CD4-positive, CD25-positive, alpha-beta regulatory T cell (primary cell): ENCODE data around the gene SLC25A19. TPM values are rescaled to one million over a fixed set of nuclear protein-coding genes. Genes with fewer than 3 reads are reported as not detected.
"Not testable (repeated sequence)": the region's sequence is repeated elsewhere in the genome, so short reads cannot be mapped to it uniquely, and the experiment has no call there.

ENCODE experiments used
- ATAC-seq, 2 donors: fragments of 150-1000 bp; cut with Tn5 transposase; one replicate each; pipeline ENCODE4 v1.10.0; 2021; ENCODE audit warnings: low read depth in 2 of 2, moderate number of reproducible peaks in 2 of 2, moderate library complexity in 1 of 2
- DNase-seq, 3 donors: peaks; one replicate each; pipeline versions ENCODE4 v3.0.0 to v3.0.0-alpha.2; 2012 to 2022; ENCODE audit warnings: mixed read lengths in 1 of 3
- H3K27ac ChIP-seq: one replicate; pipeline ENCODE4 v1.7.0; 2013; ENCODE audit warnings: mild to moderate bottlenecking, low read length; ENCODE audit not compliant: insufficient read depth, poor library complexity, severe bottlenecking
- H3K27me3 ChIP-seq: one replicate; pipeline ENCODE4 v1.7.0; 2013; ENCODE audit warnings: low read length; ENCODE audit not compliant: control insufficient read depth, insufficient read depth
- H3K36me3 ChIP-seq: one replicate; pipeline ENCODE4 v1.7.0; 2013; ENCODE audit warnings: mild to moderate bottlenecking, low read length, moderate library complexity; ENCODE audit not compliant: control insufficient read depth, insufficient read depth
- H3K4me1 ChIP-seq: 2 replicates; pipeline ENCODE4 v1.7.0; 2013; ENCODE audit warnings: mild to moderate bottlenecking, low read length; ENCODE audit not compliant: insufficient read depth, control insufficient read depth, poor library complexity, severe bottlenecking
- H3K4me3 ChIP-seq: one replicate; pipeline ENCODE4 v1.7.0; 2013; ENCODE audit warnings: low read depth, mild to moderate bottlenecking, low read length, moderate library complexity
- H3K9me3 ChIP-seq, 2 experiments: 1 replicate in 1 of 2; 2 replicates in 1 of 2; pipeline ENCODE4 v1.7.0; 2013; ENCODE audit warnings: low read length in 2 of 2, mild to moderate bottlenecking in 1 of 2, moderate library complexity in 1 of 2; ENCODE audit not compliant: control insufficient read depth in 2 of 2
- H3K27ac Mint-ChIP-seq, 3 donors: one replicate each; pipeline ENCODE4 v1.8.0; 2020 to 2022; ENCODE audit warnings: mild to moderate bottlenecking in 3 of 3, mixed read lengths in 3 of 3, moderate library complexity in 2 of 3
- H3K27me3 Mint-ChIP-seq: one replicate; pipeline ENCODE4 v1.8.0; 2022; ENCODE audit warnings: mild to moderate bottlenecking, mixed read lengths
- H3K36me3 Mint-ChIP-seq: one replicate; pipeline ENCODE4 v1.8.0; 2020; ENCODE audit warnings: mixed read lengths
- H3K4me1 Mint-ChIP-seq, 4 donors: one replicate each; pipeline ENCODE4 v1.8.0; 2020 to 2022; ENCODE audit warnings: mixed read lengths in 4 of 4, mild to moderate bottlenecking in 1 of 4
- H3K4me3 Mint-ChIP-seq, 4 donors: one replicate each; pipeline ENCODE4 v1.8.0; 2020 to 2022; ENCODE audit warnings: mild to moderate bottlenecking in 4 of 4, mixed read lengths in 4 of 4, moderate library complexity in 3 of 4
- H3K9me3 Mint-ChIP-seq, 7 donors: one replicate each; pipeline ENCODE4 v1.8.0; 2020 to 2022; ENCODE audit warnings: mixed read lengths in 7 of 7, mild to moderate bottlenecking in 3 of 7, moderate library complexity in 2 of 7
- polyA plus RNA-seq, 4 donors: library from polyadenylated mRNA; unstranded; fragments of 300-500 nt; fragmentation: Illumina TruSeq; gene quantifications; one replicate each; pipeline ENCODE4 v1.2.3, GENCODE V29; 2021
- total RNA-seq: library from RNA; stranded (reverse); gene quantifications from one replicate; pipeline ENCODE4 v1.2.3, GENCODE V29; 2022

SLC25A19 gene
- total and polyA plus RNA-seq, 5 donors from 2014 or later: 15.1 to 24.9 (median 20.7) TPM

DNA sequence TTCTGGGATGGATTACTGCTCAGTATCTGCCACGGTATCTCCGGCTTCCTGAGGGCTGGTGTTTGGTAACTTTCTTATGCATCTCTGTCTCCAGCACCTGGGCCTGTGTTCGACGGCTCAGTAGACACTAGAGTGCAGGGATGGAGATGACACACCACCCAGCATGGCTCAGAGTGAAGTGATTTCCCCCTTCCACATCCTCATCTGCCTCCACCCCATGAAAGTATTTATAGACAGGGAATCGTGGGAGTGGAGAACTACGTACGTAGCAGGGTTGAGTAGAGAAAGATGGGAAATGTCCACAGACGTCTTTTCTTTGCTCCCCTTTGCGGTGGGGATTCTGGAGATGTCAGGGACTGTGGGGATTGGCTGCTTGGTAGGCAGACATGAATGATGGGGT is 11.8 kb upstream of the SLC25A19 start:
- H3K4me3 Mint-ChIP-seq: peak overlapping the region in 1 of 4 donors; percentile 51
- Histone ChIP-seq H3K9me3 (no peaks in the 10 kb centered on the region), H3K27ac (no peak overlapping the region), H3K4me1 (peaks cover 5% of the 10 kb centered on the region), H3K36me3 (no peaks in the 10 kb centered on the region), H3K27me3 (no peaks in the 10 kb centered on the region), H3K4me3 (no peak overlapping the region)
- no peaks in the 10 kb centered on the region for H3K27me3 Mint-ChIP-seq
- ATAC-seq (no peak), DNase-seq (no peak)
- H3K9me3 Mint-ChIP-seq: no peaks in the 10 kb centered on the region
- H3K36me3 Mint-ChIP-seq: no peaks in the 10 kb centered on the region
- H3K27ac Mint-ChIP-seq: peak overlapping the region in 1 of 3 donors; percentile 85
- peaks cover 2 to 15% (median 8%) of the 10 kb centered on the region in 4 donors for H3K4me1 Mint-ChIP-seq

GRCh38 chr17:75300280-75300679 is 11.0 kb upstream of the SLC25A19 start:
- ATAC-seq (no peak), DNase-seq (no peak)
- no peak overlapping the region for H3K4me3 ChIP-seq
- no peaks in the 10 kb centered on the region for H3K36me3 Mint-ChIP-seq
- H3K9me3 Mint-ChIP-seq: no peaks in the 10 kb centered on the region
- no peak overlapping the region for H3K27ac ChIP-seq
- H3K4me3 Mint-ChIP-seq: no peak overlapping the region
- no peaks in the 10 kb centered on the region for H3K9me3 ChIP-seq
- no peak overlapping the region for H3K27ac Mint-ChIP-seq
- peaks cover 13% of the 10 kb centered on the region for H3K4me1 ChIP-seq
- H3K36me3 ChIP-seq: no peaks in the 10 kb centered on the region
- no peaks in the 10 kb centered on the region for H3K27me3 ChIP-seq
- H3K27me3 Mint-ChIP-seq: no peaks in the 10 kb centered on the region
- H3K4me1 Mint-ChIP-seq: peaks cover 3 to 23% (median 12%) of the 10 kb centered on the region in 4 donors

- Mint-ChIP-seq H3K4me3 (peak overlapping the region; percentile 5 to 82 (median 26)), H3K4me1 (peaks cover 5 to 27% (median 15%) of the 10 kb centered on the region in 4 donors), H3K27ac (peak overlapping the region; percentile 28 to 64 (median 60)), H3K9me3 (no peaks in the 10 kb centered on the region), H3K27me3 (no peaks in the 10 kb centered on the region), H3K36me3 (no peaks in the 10 kb centered on the region)
- H3K36me3 ChIP-seq: no peaks in the 10 kb centered on the region
- peak; percentile 49 to 57 for ATAC-seq
- H3K27me3 ChIP-seq: no peaks in the 10 kb centered on the region
- H3K9me3 ChIP-seq: no peaks in the 10 kb centered on the region
- peak in 1 of 3 donors; percentile 59 for DNase-seq
- H3K4me3 ChIP-seq: peak overlapping the region; percentile 57
- peaks cover 18% of the 10 kb centered on the region for H3K4me1 ChIP-seq
- H3K27ac ChIP-seq: peak overlapping the region; percentile 66
These were observed 6.2 kb upstream of the SLC25A19 start for GRCh38 chr17:75295201-75296158.

- peaks cover 10 to 44% (median 25%) of the 10 kb centered on the region in 4 donors for H3K4me1 Mint-ChIP-seq
- not testable (repeated sequence) for H3K27ac ChIP-seq, H3K36me3 ChIP-seq, DNase-seq, H3K9me3 ChIP-seq, H3K27me3 Mint-ChIP-seq, ATAC-seq, H3K36me3 Mint-ChIP-seq, H3K27ac Mint-ChIP-seq, H3K27me3 ChIP-seq, H3K9me3 Mint-ChIP-seq, H3K4me3 ChIP-seq
- peaks cover 31% of the 10 kb centered on the region for H3K4me1 ChIP-seq
- H3K4me3 Mint-ChIP-seq: peak overlapping the region in 3 of 4 donors; percentile 15 to 43 (median 21)
These were observed 3.7 kb upstream of the SLC25A19 start for GRCh38 chr17:75292810-75293448.

- peak overlapping the region; percentile 89 for H3K4me3 ChIP-seq
- Mint-ChIP-seq H3K27ac (peak overlapping the region; percentile 99 to 100 (median 99)), H3K4me3 (peak overlapping the region; percentile 95 to 100 (median 100)), H3K9me3 (no peaks in the 10 kb centered on the region), H3K36me3 (no peaks in the 10 kb centered on the region), H3K4me1 (peaks cover 4 to 24% (median 12%) of the 10 kb centered on the region in 4 donors), H3K27me3 (no peaks in the 10 kb centered on the region)
- no peaks in the 10 kb centered on the region for H3K9me3 ChIP-seq
- peak; percentile 23 to 27 for ATAC-seq
- peaks cover 12% of the 10 kb centered on the region for H3K36me3 ChIP-seq
- peaks cover 15% of the 10 kb centered on the region for H3K4me1 ChIP-seq
- peak overlapping the region; percentile 99 for H3K27ac ChIP-seq
- no peaks in the 10 kb centered on the region for H3K27me3 ChIP-seq
- peak; percentile 66 to 87 (median 80) for DNase-seq
These were observed 652 bp upstream of the SLC25A19 start for GRCh38 chr17:75289832-75290337.

- Mint-ChIP-seq H3K4me1 (peaks cover 4 to 21% (median 12%) of the 10 kb centered on the region in 4 donors), H3K27ac (peak overlapping the region; percentile 99 to 100 (median 99)), H3K9me3 (no peaks in the 10 kb centered on the region), H3K36me3 (peaks cover under 1% of the 10 kb centered on the region), H3K4me3 (peak overlapping the region; percentile 95 to 100 (median 100)), H3K27me3 (no peaks in the 10 kb centered on the region)
- DNase-seq (no peak), ATAC-seq (no peak)
- peaks cover 15% of the 10 kb centered on the region for H3K4me1 ChIP-seq
- peak overlapping the region; percentile 76 for H3K4me3 ChIP-seq
- peaks cover 14% of the 10 kb centered on the region for H3K36me3 ChIP-seq
- no peaks in the 10 kb centered on the region for H3K9me3 ChIP-seq
- peak overlapping the region; percentile 99 for H3K27ac ChIP-seq
- no peaks in the 10 kb centered on the region for H3K27me3 ChIP-seq
These were observed 491 bp downstream of the SLC25A19 start for GRCh38 chr17:75288770-75289114.

- peak overlapping the region; percentile 78 to 99 (median 96) for H3K27ac Mint-ChIP-seq
These were observed 874 bp downstream of the SLC25A19 start for GRCh38 chr17:75288359-75288758.

More at GRCh38 chr17:75288359-75288758, 874 bp downstream of the SLC25A19 start:
- Histone ChIP-seq H3K4me1 (peaks cover 15% of the 10 kb centered on the region), H3K27me3 (no peaks in the 10 kb centered on the region), H3K27ac (peak overlapping the region; percentile 99), H3K9me3 (no peaks in the 10 kb centered on the region), H3K4me3 (peak overlapping the region; percentile 76), H3K36me3 (peaks cover 14% of the 10 kb centered on the region)
- Mint-ChIP-seq H3K27me3 (no peaks in the 10 kb centered on the region), H3K36me3 (peaks cover 4% of the 10 kb centered on the region), H3K4me3 (peak overlapping the region; percentile 95 to 100 (median 100)), H3K9me3 (no peaks in the 10 kb centered on the region), H3K4me1 (peaks cover 4 to 21% (median 12%) of the 10 kb centered on the region in 4 donors)
- ATAC-seq (no peak), DNase-seq (no peak)
